GM12875 (cell line): ENCODE results near the gene ZNF236.

Experiments
- H3K4me3 ChIP-seq: one replicate; pipeline ENCODE4 v1.5.1; 2011; ENCODE audit warnings: low read depth, low read length, control low read depth
- CTCF ChIP-seq: IDR thresholded peaks from 2 replicates; pipeline ENCODE4 v1.5.1; 2011; ENCODE audit warnings: low read depth, mild to moderate bottlenecking, control low read depth, inconsistent platforms, low read length, moderate library complexity, borderline replicate concordance; ENCODE audit not compliant: insufficient read depth

ZNF236 gene

GRCh38 chr18:76915456-76915855, 93.1 kb downstream of the ZNF236 start:
- TF ChIP-seq CTCF: no peak
- H3K4me3 ChIP-seq: no peak overlapping the region

GRCh38 chr18:76920974-76921373, 98.6 kb downstream of the ZNF236 start:
- no peak for TF ChIP-seq CTCF
- no peak overlapping the region for H3K4me3 ChIP-seq

- TF ChIP-seq CTCF: peak; percentile 77
- H3K4me3 ChIP-seq: no peak overlapping the region
Observed at GRCh38 chr18:76922107-76922506, 99.8 kb downstream of the ZNF236 start.

DNA sequence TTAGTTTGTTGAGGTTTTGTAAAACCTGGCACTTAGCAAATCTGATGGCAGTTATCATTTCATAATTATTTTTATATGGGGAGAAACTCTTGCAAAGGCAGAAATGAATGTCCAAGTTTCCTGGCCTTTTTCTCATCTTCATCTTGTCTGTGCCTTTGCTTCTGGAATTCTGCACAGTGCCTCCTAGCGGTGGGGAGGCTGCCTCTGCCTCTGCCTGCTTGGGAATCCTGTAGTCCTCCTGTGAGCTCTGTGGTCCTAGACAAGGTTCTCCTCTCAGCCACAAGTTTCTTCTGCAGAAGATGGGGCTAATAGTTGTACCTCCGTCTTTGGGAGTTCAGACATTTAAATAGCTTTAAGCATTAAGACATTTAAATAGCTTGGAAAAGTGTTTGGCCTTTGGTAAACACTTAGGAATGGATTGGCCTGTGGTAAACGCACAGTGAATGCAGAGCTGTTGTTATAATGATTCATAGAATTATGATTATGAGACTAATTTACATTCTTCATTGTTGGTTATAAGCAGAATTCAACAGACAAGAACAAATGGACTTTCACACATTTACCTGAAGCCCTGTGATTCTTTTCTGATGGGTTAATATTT, 101.2 kb downstream of the ZNF236 start:
- TF ChIP-seq CTCF: peak; percentile 64
- H3K4me3 ChIP-seq: no peak overlapping the region

DNA sequence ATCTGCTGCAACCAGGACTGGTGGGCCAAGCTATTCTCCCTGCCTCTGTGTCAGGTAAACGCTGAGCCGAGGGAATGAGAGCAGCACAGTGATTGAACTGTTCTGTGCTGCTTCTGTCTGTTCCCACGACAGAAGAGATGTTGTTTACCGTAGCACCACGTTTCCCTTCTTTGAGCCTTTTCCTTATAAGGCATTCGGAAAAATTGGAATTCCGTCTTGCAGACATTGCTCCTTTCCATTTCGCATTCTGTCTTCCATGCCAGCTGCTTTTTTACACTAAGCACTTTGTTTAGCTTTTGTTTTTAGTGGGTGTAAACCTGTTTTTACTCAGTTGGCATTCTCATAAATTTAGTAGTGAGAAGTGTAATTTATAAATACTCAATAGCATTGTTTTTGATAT, 103.1 kb downstream of the ZNF236 start:
- no peak overlapping the region for H3K4me3 ChIP-seq
- TF ChIP-seq CTCF: no peak

GRCh38 chr18:76927223-76927725, 104.9 kb downstream of the ZNF236 start:
- no peak overlapping the region for H3K4me3 ChIP-seq
- TF ChIP-seq CTCF: no peak

- no peak overlapping the region for H3K4me3 ChIP-seq
- no peak for TF ChIP-seq CTCF
Observed at GRCh38 chr18:76928179-76928868, 106.0 kb downstream of the ZNF236 start.
